NCI-H1436 (cell line): ENCODE results near the gene HIF3A.
A peak's percentile ranks its signal among the peaks of the same experiment; 100 is the strongest.
"Not testable (repeated sequence)": the region's sequence is repeated elsewhere in the genome, so short reads cannot be mapped to it uniquely, and the experiment has no call there.

ENCODE experiments used
- DNase-seq: peaks from one replicate; lab custom pipeline; 2025; lab: John Stamatoyannopoulos, UW

The HIF3A gene

GRCh38 chr19:46361915-46362314 is 65.1 kb downstream of the HIF3A start:
- no peak for DNase-seq

GRCh38 chr19:46364359-46364758 is 67.5 kb downstream of the HIF3A start:
- DNase-seq = no peak

GRCh38 chr19:46365561-46365960 is 68.7 kb downstream of the HIF3A start:
- DNase-seq = no peak

- no peak for DNase-seq
Observed at GRCh38 chr19:46366620-46367292, 69.9 kb downstream of the HIF3A start.

- no peak for DNase-seq
Observed at GRCh38 chr19:46367426-46367825, 70.6 kb downstream of the HIF3A start.

- DNase-seq = no peak
Observed at GRCh38 chr19:46368116-46368515, 71.3 kb downstream of the HIF3A start.

- DNase-seq = no peak
Observed at GRCh38 chr19:46369817-46370216, 73.0 kb downstream of the HIF3A start.

GRCh38 chr19:46371371-46371901 is 74.6 kb downstream of the HIF3A start:
- no peak for DNase-seq

GRCh38 chr19:46372901-46373490 is 76.2 kb downstream of the HIF3A start:
- DNase-seq = peak; percentile 4

- DNase-seq = peak; percentile 68
Observed at GRCh38 chr19:46373491-46374359, 76.9 kb downstream of the HIF3A start.

GRCh38 chr19:46374536-46375475 is 78.0 kb downstream of the HIF3A start:
- DNase-seq = no peak

- DNase-seq = not testable (repeated sequence)
Observed at GRCh38 chr19:46375476-46376067, 78.7 kb downstream of the HIF3A start.

- no peak for DNase-seq
Observed at GRCh38 chr19:46376241-46377153, 79.7 kb downstream of the HIF3A start.

GRCh38 chr19:46378268-46378667 is 81.4 kb downstream of the HIF3A start:
- DNase-seq = no peak

GRCh38 chr19:46380690-46381089 is 83.8 kb downstream of the HIF3A start:
- no peak for DNase-seq

GRCh38 chr19:46381346-46381745 is 84.5 kb downstream of the HIF3A start:
- no peak for DNase-seq

- no peak for DNase-seq
Observed at GRCh38 chr19:46381756-46382345, 85.0 kb downstream of the HIF3A start.

GRCh38 chr19:46383171-46383815 is 86.5 kb downstream of the HIF3A start:
- no peak for DNase-seq

GRCh38 chr19:46383846-46384245 is 87.0 kb downstream of the HIF3A start:
- DNase-seq = no peak
